HG03439 (cell line): ENCODE measurements around the gene TNPO2.
A peak's percentile ranks its signal among the peaks of the same experiment; 100 is the strongest.
"Not testable (repeated sequence)": the region's sequence is repeated elsewhere in the genome, so short reads cannot be mapped to it uniquely, and the experiment has no call there.

ENCODE experiments used
- ATAC-seq: cut with Tn5 transposase; IDR thresholded peaks from one replicate; pipeline ENCODE4 v1.9.1; 2021; ENCODE audit warnings: mild to moderate bottlenecking, moderate library complexity; ENCODE audit not compliant: unreplicated experiment

The TNPO2 gene

DNA sequence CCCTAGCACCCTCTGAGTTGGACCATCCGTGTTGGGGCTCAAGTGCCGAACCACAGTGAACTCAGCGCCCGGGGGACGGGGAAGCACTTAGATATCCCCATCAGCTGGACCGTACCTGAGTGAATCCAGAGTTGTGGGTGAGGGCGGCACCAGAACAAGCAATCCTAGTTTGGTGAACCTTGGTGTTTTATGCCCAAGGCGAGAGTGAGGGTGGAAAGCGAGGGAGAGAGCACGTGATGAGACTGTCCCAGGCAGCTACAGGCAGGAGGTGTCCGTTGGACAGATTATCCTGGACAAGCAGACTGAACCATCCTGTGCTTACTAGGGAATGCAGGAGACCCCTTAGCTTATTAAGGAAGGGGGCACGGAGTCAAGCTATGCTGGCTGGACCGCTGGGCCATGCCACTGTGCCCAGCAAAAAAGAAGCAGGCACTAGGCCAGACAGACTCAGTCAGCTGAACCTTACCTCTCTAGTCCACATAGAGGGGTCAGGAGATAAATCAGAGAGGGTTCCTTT is 14.2 kb upstream of the TNPO2 start:
- no peak for ATAC-seq

- peak; percentile 73 for ATAC-seq
These were observed 13.5 kb upstream of the TNPO2 start, which contains the start of gene GET3 for GRCh38 chr19:12736995-12737834. Gene GET3 (plus strand): TSS chr19:12737497. CDS start chr19:12737506, 9 bp downstream.

- no peak for ATAC-seq
These were observed 9.9 kb upstream of the TNPO2 start for GRCh38 chr19:12733369-12734214.

DNA sequence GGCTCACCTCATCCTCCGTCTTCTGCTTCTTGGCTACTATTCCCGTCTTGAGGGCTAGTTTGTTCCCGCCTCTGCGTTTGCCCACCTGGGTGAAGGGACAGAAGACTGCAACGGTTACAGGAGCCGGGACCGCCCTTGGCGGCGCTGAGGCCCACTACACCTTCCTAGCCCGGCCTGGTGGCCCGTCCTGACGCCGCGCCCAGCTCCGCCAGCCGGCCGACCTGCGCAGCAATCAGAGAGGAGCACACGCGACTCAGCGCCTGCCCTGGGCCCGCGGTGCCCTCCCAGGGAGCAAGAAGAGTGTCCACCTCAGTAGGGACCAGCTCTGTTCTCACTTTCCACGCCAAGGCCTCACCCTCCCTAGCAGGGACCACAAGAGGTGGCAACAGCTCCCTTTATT is 7.6 kb upstream of the TNPO2 start:
- no peak for ATAC-seq

DNA sequence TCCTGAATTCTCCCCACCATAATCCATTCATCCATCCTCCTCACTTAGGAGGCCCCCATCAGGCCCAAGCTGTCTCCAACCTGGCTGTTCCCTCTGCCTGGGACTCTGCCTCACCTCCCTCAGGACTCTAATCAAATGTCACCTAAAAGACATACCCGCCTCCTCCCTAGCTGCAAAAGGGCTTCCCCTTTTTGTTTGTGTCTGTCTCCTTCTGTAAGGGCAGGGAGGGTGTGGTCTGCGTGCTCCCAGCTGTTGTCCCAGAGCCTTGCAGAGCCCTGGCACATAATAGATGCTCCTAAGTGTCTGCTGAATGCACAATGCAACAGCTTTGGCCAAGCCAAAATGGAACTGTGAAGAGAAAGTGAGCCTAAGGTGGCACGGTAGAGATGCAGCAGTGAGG is 6.3 kb upstream of the TNPO2 start:
- ATAC-seq, result no peak

GRCh38 chr19:12727745-12728433 is 4.2 kb upstream of the TNPO2 start:
- no peak for ATAC-seq

GRCh38 chr19:12726988-12727316 is 3.2 kb upstream of the TNPO2 start:
- ATAC-seq, result no peak

- not testable (repeated sequence) for ATAC-seq
These were observed 1.9 kb upstream of the TNPO2 start for GRCh38 chr19:12725612-12726011.

DNA sequence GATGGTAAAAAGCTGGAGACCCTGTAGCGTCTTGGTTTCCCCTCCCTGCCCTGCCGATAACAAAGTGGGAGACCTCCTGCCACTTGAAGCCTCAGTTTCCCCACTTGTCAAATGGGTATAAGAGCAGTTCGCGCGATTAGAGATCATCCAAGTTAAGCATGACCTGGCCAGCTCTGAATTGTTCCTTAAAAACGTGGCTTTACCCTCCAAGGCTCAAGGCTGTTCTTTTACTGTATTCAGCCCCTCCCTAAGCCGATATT is 421 bp downstream of the TNPO2 start:
- no peak for ATAC-seq

- ATAC-seq, result peak; percentile 82
These were observed 959 bp downstream of the TNPO2 start for GRCh38 chr19:12722566-12723380.

DNA sequence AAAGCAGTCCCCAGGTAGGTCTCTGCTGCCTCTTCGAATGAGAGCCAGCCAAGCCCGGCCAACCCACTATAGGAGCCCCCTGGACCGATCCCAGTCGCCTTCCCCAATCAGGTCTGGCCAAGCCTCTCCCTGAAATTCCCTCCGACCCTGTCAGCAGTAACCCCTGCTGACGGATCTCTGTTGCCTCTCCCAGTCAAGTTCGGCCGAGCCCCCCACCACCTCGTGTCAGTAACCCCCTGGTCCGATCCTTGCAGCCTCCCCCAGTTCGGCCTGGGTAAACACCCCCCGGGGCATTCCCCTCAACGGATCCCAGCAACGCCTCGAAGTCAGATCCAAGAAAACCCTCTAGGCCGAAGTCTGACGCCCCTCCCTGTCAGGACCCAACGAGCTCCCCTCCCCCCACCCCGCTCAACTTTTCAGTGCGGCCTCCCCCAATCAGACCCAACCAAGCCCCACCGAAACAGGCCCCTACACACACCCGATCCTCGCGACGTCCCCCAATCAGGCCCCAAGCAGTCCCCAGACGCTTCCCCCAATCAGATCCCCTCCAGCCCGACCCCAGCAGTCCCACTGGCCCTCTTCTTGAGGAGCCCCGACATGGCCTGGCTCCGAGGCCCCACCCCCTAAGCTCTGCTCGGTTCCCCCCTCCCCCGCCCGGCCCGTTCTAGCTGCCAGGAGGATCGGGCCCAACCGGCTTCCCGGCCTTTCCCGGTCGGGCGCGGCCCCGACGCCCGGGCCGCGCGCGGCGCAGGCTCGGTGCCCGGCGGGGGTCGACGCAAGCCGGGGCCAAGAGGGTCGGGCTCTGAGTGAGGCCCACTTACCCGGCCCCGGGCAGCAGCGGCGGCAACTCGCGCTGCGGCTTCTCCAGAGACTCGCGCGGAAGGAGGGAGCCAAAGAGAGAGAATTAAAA is 1.8 kb downstream of the TNPO2 start:
- peak; percentile 14 for ATAC-seq

- ATAC-seq, result no peak
These were observed 2.7 kb downstream of the TNPO2 start for GRCh38 chr19:12720851-12721655.

- ATAC-seq, result no peak
These were observed 3.4 kb downstream of the TNPO2 start for GRCh38 chr19:12720296-12720695.

GRCh38 chr19:12715929-12716328 is 7.8 kb downstream of the TNPO2 start:
- ATAC-seq, result no peak

- ATAC-seq, result no peak
These were observed 8.6 kb downstream of the TNPO2 start for GRCh38 chr19:12715102-12715501.

- ATAC-seq, result not testable (repeated sequence)
These were observed 10.4 kb downstream of the TNPO2 start for GRCh38 chr19:12713304-12713703.

GRCh38 chr19:12712077-12712476 is 11.7 kb downstream of the TNPO2 start:
- ATAC-seq, result not testable (repeated sequence)

DNA sequence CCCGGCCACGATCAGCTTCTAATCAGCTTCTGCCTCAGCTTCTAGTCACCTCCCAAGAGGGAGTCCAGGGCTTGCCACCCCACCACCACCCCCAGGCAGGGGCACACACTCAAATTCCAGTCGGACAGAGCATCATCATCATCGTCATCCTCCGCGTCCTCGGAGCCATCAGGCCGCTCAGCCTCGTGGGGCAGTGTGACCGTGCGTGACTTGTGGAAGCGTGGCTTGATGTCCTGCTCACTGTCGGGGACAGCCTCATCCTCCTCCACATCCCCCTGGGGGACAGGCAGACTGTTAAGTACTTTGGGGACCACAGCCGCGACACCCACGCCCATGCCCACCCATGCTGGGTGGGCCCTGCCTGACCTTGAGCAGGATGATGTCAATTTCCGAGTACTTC is 12.5 kb downstream of the TNPO2 start:
- no peak for ATAC-seq

DNA sequence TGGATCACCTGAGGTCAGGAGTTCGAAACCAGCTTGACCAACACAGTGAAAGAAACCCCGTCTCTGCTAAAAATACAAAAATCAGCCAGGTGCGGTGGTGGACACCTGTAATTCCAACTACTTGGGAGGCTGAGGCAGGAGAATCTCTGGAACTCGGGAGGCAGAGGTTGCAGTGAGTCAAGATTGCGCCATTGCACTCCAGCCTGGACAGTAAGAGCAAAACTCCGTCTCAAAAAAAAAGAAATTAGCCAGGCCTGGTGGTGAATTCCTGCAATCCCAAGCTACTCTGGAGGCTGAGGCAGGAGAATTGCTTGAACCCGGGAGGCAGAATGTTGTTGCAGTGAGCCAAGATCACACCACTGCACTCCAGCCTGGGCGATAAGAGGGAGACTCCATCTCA is 15.1 kb downstream of the TNPO2 start:
- ATAC-seq, result no peak
